HFFc6 (cell line): Measurements from ENCODE around the gene IGSF9B. TPM values are rescaled to one million over a fixed set of nuclear protein-coding genes. Genes with fewer than 3 reads are reported as not detected.

ENCODE experiments used
- DNase-seq: peaks from one replicate; pipeline ENCODE4 v3.0.0-alpha.2; 2018
- H3K27ac Mint-ChIP-seq: 2 replicates; pipeline ENCODE4 v1.8.0; 2020; ENCODE audit warnings: mild to moderate bottlenecking, mixed read lengths
- H3K27me3 Mint-ChIP-seq: 2 replicates; pipeline ENCODE4 v1.8.0; 2021; ENCODE audit warnings: mild to moderate bottlenecking, moderate library complexity, mixed read lengths; ENCODE audit not compliant: insufficient read depth
- H3K36me3 Mint-ChIP-seq: 2 replicates; pipeline ENCODE4 v1.8.0; 2021; ENCODE audit warnings: low read depth, mixed read lengths
- H3K4me1 Mint-ChIP-seq: 2 replicates; pipeline ENCODE4 v1.8.0; 2020; ENCODE audit warnings: low read depth, mixed read lengths
- H3K4me3 Mint-ChIP-seq: 2 replicates; pipeline ENCODE4 v1.8.0; 2020; ENCODE audit warnings: mild to moderate bottlenecking, moderate library complexity, mixed read lengths
- H3K9me3 Mint-ChIP-seq: 2 replicates; pipeline ENCODE4 v1.8.0; 2020; ENCODE audit warnings: mild to moderate bottlenecking, mixed read lengths
- total RNA-seq, 6 experiments: library from RNA; stranded (reverse); fragmentation: NEBNext Ultra II Directional; extraction: Animal tissue kit (Norgen Biotek cat#: 25700); gene quantifications; 2 replicates in 1 of 6; 3 replicates in 5 of 6; pipeline ENCODE4 v1.2.3, GENCODE V29; 2021
- TF ChIP-seq, protein P1 (sequence below): fragments of 200-600 bp; sonication (generic); IDR thresholded peaks from 2 replicates; pipeline ENCODE4 v1.5.0; 2021; ENCODE audit warnings: antibody characterized with exemption, mild to moderate bottlenecking

IGSF9B gene
- total RNA-seq, 6 experiments from 2014 or later: not detected

DNA sequence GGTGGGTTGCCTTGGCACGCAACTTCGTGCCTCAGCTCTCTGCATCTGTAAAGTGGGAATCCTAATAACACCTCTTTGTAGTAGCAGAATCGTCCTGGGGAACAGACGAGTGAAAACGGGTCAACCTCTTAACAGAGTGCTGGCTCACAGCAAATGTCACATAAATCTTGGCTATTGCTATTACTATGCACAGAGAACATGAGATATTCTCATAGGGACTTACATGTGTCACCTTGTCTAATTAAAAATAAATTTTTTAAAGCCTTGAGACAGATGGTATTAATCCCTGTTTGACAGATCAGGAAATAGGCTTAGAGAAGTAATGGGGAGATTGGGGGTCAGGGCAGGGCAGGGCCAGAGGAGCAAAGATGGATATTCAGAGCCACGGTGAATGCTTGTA is 44.3 kb upstream of the IGSF9B start:
- DNase-seq: no peak
- TF ChIP-seq, protein P1, sequence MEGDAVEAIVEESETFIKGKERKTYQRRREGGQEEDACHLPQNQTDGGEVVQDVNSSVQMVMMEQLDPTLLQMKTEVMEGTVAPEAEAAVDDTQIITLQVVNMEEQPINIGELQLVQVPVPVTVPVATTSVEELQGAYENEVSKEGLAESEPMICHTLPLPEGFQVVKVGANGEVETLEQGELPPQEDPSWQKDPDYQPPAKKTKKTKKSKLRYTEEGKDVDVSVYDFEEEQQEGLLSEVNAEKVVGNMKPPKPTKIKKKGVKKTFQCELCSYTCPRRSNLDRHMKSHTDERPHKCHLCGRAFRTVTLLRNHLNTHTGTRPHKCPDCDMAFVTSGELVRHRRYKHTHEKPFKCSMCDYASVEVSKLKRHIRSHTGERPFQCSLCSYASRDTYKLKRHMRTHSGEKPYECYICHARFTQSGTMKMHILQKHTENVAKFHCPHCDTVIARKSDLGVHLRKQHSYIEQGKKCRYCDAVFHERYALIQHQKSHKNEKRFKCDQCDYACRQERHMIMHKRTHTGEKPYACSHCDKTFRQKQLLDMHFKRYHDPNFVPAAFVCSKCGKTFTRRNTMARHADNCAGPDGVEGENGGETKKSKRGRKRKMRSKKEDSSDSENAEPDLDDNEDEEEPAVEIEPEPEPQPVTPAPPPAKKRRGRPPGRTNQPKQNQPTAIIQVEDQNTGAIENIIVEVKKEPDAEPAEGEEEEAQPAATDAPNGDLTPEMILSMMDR: no peak
- Mint-ChIP-seq H3K4me3 (no peak overlapping the region), H3K27me3 (peaks cover 47% of the 10 kb centered on the region), H3K27ac (no peak overlapping the region), H3K4me1 (no peaks in the 10 kb centered on the region), H3K9me3 (no peaks in the 10 kb centered on the region), H3K36me3 (no peaks in the 10 kb centered on the region)

DNA sequence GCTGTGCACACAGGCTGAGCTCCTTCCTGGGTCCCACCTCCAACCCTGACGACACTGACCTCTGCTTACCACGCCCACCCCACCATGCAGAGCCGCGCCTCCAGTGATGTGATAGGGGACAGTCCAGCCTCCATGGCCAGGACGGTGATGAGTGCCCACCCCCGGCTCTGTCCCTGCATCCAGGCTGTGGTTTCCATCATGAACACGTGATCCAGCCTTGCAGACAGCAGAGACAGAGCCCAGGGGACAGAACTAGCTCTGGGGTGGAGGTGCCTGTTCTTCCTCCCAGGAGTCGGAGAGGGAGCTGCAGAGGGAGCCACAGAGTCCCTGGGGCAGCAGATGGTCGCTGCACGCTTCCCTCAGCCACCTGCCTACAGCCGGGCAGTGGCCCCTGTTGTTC is 42.6 kb upstream of the IGSF9B start:
- Mint-ChIP-seq H3K4me1 (no peaks in the 10 kb centered on the region), H3K4me3 (no peak overlapping the region), H3K36me3 (no peaks in the 10 kb centered on the region), H3K9me3 (no peaks in the 10 kb centered on the region), H3K27ac (no peak overlapping the region), H3K27me3 (peaks cover 47% of the 10 kb centered on the region)
- DNase-seq: no peak
- TF ChIP-seq, protein P1: no peak

DNA sequence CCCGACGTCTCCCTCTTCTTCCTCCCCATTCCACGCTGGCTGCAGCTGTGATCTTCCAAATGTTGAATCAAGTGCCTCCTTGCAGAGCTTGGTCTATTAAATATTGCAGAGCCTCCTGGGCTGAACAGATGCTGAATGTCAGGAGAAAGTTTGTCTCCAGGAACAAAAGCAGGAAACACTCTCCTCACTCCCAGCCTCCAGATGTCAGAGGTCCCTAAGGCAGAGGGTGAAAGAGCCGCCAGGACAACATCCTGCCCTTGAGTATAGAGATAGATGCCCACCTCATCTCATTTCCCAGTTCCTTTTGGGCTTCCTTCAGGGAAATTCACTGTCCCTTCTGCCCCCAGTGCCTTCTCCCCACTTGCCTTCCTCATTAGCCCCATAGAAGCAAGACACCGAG is 40.8 kb upstream of the IGSF9B start:
- no peak overlapping the region for H3K27ac Mint-ChIP-seq

DNA sequence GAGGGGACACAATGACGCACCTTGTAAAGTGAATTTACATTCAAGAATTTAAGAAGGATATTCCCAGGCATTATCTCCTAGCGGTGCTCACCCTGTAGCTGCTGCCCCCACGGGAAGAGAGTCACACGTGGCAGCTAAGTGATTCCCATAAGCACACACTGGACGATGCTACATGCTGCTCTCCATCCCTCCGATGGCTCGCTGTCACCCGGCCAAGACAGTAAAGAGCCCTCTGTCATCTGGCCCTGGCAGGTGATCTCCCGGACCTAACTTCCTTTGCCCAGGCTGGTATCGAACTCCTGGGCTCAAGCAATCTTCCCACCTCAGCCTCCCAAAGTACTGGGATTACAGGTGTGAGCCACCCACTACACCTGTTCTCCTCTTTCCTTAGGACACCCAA is 39.9 kb upstream of the IGSF9B start:
- Mint-ChIP-seq H3K36me3 (no peaks in the 10 kb centered on the region), H3K4me1 (no peaks in the 10 kb centered on the region), H3K9me3 (no peaks in the 10 kb centered on the region), H3K27me3 (peaks cover 43% of the 10 kb centered on the region), H3K27ac (no peak overlapping the region), H3K4me3 (no peak overlapping the region)
- TF ChIP-seq, protein P1: no peak
- no peak for DNase-seq

More for the DNA sequence above, 40.8 kb upstream of the IGSF9B start:
- Mint-ChIP-seq H3K36me3 (no peaks in the 10 kb centered on the region), H3K9me3 (no peaks in the 10 kb centered on the region), H3K4me3 (no peak overlapping the region), H3K4me1 (no peaks in the 10 kb centered on the region), H3K27me3 (peaks cover 49% of the 10 kb centered on the region)
- TF ChIP-seq, protein P1: no peak
- no peak for DNase-seq

DNA sequence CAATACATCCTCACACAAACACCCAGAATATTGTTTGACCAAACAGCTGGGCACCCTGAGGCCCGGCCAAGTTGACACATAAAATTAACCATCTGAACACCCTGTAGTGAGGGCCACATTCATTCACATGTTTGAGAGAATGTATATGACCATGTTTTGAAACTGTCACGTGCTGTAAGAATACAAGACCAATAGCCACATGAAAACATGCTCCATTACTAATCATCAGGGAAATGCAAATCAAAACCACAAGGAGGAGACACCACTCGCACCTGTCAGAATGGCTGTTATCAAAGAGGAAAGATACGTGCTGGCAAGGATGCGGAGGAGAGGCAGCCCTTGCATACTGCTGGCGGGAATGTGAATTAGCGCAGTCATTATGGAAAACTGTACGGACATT is 38.3 kb upstream of the IGSF9B start:
- no peaks in the 10 kb centered on the region for H3K9me3 Mint-ChIP-seq
- H3K36me3 Mint-ChIP-seq: no peaks in the 10 kb centered on the region
- no peak overlapping the region for H3K4me3 Mint-ChIP-seq
- DNase-seq: no peak
- no peaks in the 10 kb centered on the region for H3K4me1 Mint-ChIP-seq
- H3K27me3 Mint-ChIP-seq: peaks cover 43% of the 10 kb centered on the region
- TF ChIP-seq, protein P1: no peak; the same call in 1 of the 2 replicates
- no peak overlapping the region for H3K27ac Mint-ChIP-seq

DNA sequence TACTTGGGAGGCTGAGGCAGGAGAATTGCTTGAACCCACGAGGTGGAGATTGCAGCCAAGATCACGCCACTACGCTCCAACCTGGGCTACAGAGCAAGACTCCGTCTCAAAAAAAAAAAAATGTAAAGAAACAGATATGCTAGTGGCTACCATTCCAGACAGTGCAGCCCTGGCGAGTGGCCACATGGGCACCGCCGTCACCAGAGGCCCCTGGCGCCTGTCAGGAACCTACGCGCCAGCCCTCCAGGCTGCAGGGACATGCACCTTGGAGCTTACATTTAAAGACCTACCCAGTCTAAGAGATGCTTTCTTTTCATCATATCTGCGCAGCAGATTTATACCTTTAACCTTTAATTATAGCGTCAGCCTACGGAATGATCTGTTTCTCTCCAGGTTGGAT is 37.2 kb upstream of the IGSF9B start:
- no peaks in the 10 kb centered on the region for H3K9me3 Mint-ChIP-seq
- H3K4me1 Mint-ChIP-seq: no peaks in the 10 kb centered on the region

More for the DNA sequence above, 37.2 kb upstream of the IGSF9B start:
- H3K4me3 Mint-ChIP-seq: no peak overlapping the region
- TF ChIP-seq, protein P1: no peak
- H3K27ac Mint-ChIP-seq: no peak overlapping the region
- no peaks in the 10 kb centered on the region for H3K36me3 Mint-ChIP-seq
- DNase-seq: no peak
- peaks cover 49% of the 10 kb centered on the region for H3K27me3 Mint-ChIP-seq
